GM21619 (cell line): ENCODE results near the gene ARNT2.

Experiments used
- ATAC-seq: cut with Tn5 transposase; IDR thresholded peaks from one replicate; pipeline ENCODE4 v1.9.1; 2021; ENCODE audit not compliant: unreplicated experiment

The ARNT2 gene

GRCh38 chr15:80569656-80570055 lies 165.5 kb downstream of the ARNT2 start:
- ATAC-seq, result no peak

DNA sequence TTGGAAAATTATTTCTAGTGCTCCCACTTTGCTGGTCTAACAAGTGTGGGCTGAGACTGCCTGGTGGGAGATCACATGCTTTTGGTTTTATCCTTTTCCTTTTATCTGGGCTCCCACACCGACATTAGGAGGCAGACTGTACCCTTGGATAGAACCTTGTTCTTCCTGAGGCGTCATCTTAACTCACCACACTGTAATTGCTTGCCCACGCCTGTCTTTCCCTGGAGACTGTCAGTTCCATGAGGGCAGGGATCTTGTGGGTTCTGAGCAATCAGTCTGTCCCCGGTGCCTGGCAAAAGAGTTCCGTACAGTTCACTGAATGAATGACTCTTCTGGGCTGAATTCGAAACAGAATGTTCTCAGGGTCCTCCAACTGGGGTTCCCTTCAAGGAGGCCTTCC lies 166.4 kb downstream of the ARNT2 start:
- no peak for ATAC-seq

DNA sequence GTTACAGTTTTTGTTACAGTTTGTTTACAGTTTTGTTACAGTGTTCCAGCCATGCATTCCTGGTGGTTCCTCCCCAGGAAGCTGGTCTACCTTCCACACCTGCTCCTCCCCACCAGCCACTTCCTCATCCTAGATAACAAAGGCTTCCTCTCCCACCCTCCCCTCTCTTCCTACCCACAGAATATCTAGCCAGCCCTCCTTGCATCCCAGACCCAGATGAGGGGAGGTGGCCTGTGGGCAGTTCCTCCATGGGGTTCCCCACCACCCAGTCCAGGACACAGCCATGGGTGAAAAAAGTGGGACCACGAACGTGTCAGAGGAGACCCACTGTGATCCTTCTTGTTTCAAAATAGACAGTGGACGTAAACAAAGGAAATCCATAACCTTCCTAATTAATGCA lies 168.2 kb downstream of the ARNT2 start:
- no peak for ATAC-seq

- no peak for ATAC-seq
These were observed 169.4 kb downstream of the ARNT2 start for GRCh38 chr15:80573606-80574005.

- ATAC-seq, result no peak
These were observed 170.4 kb downstream of the ARNT2 start for GRCh38 chr15:80574590-80574989.

DNA sequence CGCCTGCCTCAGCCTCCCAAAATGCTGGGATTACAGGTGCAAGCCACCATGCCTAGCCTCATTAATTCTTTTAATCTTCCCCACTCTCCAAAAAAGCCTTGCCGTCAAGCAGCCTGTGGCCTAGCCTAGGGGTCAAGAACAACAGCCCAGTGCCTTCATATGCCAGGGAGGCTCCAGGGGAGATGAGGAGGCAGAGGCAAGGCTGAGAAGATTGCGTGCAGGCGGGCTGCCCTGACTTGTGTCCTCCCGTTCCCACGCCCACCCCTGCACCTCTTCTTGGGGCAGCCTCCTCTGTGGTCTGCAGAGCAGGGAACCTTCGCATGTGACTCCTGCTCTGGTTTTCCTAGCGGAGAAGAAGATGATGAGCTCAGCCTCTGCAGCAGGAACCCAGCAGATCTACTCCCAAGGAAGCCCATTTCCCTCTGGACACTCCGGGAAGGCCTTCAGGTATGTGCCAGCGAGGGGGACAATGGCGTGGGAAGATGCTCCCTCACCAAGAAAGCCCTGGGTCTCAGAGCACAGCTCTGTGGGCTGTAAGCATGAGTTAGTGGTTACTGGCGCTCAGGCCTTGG lies 172.4 kb downstream of the ARNT2 start:
- no peak for ATAC-seq

DNA sequence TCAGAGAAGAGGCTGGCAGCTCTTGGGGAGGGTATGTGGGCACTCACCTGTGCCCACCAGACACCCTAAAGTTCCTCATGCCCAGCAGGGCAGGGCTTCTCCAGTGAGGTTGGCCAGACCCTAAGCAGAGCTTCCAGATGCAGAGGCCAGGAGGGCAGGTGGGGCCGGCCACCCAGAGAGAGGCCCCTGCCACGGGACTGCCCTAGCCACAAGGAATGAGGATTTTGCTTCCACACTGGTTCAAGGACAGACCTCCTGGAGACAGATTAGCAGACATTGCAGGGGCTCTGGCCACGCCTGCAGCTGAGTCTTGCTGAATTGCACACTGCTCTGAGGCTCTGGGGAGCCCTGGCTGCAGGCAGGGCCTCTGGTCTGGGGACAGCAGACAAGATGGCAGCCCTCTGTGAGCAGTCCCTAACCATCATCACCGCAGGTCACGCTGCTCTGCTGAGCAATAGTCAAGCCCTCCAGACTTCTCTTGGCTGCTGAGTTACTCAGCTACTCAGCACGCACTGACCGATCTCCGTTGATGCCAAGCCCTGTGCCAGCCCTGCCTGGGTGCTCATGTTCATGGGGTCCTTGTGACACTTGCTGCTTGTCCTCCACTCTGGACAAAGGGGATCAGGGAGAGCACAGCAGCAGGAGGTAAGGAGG lies 173.5 kb downstream of the ARNT2 start:
- ATAC-seq, result no peak

- no peak for ATAC-seq
These were observed 174.0 kb downstream of the ARNT2 start for GRCh38 chr15:80578206-80578595.

DNA sequence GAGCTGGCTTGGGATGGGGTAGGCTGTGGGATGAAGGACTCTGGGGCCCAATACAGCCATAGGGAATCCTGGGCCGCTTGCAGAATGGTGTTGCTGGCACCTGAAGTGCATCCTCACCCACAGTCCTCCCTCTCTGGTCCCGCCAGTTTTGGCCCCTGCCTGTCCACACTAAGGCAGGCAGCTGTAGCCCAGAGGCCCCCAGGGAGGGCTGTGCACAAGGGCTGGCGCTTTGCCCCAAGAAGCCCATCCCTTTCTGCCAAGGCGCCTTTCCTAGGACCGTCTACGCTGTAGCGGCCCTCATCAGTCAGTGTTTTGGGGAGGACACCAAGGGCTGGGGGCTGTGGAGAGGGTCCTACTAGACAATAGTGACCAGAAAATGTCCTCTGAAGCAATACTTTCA lies 174.7 kb downstream of the ARNT2 start:
- ATAC-seq, result no peak

- ATAC-seq, result no peak
These were observed 175.4 kb downstream of the ARNT2 start for GRCh38 chr15:80579611-80580010.

DNA sequence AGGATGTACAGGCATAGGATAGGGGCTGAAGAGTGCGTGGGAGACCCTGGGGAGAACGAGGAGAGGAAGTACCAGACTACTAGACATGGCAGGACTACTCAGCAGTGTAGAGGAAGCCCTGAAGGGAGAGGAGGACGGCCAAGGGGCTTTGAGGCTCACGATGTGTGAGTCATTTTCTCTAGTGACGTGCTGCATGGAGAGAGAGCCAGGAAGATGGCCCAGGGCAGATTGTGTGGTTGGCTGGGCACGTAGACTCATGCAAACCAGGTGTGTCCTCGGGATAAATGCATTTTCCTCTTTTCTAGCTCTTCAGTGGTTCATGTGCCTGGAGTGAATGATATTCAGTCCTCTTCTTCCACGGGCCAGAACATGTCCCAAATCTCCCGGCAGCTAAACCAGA lies 175.9 kb downstream of the ARNT2 start:
- no peak for ATAC-seq

GRCh38 chr15:80580536-80581260 lies 176.5 kb downstream of the ARNT2 start:
- no peak for ATAC-seq

GRCh38 chr15:80581976-80582375 lies 177.8 kb downstream of the ARNT2 start:
- ATAC-seq, result no peak

DNA sequence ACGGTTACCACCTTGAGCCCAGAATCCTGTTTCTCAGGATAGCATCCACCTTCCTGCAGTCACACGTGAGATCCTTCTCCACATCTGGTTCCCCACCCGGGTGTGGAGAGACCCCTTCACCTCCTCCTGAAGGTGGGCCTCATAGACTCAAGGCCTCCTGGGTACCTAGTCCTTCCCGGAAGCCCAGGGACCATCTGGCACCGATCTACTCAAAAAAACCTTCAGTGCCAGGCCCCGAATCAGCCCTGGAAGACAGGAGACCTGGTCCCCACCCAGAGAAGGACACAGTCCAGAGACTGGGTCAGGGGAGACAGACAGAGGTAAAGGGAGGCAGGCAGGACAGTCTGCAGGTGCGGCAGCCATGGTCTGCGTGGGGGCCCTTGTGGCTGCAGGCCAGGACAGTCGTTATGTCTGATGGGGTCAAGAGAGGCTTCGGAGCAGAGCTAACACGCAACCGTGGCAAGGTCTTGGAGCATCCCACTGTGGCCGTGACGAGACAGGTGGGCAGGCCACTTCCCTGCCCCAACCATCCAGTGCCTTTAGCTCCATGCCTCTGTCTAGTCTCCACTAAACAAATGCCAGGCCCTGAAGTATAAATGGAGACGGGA lies 178.7 kb downstream of the ARNT2 start:
- ATAC-seq, result no peak

DNA sequence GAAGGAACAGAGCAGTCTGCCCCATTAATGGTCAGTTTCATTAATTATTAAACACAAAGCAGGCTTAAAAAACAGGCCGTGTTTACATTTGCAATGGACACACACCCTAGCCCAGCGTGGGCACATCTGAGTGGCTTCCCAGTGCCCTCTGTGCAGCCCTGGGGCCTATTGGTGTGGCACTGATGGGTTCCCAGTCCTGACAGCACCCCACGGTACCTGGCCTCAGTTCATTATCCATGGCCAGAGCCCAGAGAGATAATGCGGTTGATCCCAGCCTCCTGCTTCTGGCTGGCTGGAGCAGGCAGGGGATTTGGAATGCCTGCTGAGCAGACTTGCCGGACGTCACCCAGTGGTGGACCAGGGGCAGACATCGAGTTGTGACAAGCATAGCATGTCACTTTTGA lies 180.4 kb downstream of the ARNT2 start:
- ATAC-seq, result no peak

- ATAC-seq, result no peak
These were observed 180.9 kb downstream of the ARNT2 start for GRCh38 chr15:80584973-80585525.

DNA sequence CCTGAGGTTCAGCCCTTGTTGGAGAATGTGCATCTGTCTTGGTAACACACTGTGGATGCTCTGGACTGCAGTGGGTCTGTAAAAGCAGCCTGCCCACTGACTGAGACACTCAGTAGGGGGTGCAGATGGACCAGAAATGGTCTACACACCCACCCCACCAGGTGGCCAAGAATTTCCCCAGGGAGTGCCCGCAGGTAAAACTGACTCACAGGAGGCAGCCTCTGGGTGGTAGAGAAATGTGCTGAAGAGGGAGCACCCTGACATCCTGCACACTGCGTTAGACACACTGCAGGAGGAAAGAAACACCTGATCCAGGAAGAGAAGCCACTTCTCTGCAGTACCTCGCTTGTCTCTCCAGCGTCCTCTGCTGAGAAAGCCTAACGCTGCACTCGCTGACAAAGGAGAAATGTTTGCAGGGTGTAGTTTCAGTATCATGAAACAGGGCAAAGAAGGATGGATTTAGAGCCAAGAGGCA lies 181.4 kb downstream of the ARNT2 start:
- ATAC-seq, result no peak

GRCh38 chr15:80586161-80586560 lies 182.0 kb downstream of the ARNT2 start:
- no peak for ATAC-seq

DNA sequence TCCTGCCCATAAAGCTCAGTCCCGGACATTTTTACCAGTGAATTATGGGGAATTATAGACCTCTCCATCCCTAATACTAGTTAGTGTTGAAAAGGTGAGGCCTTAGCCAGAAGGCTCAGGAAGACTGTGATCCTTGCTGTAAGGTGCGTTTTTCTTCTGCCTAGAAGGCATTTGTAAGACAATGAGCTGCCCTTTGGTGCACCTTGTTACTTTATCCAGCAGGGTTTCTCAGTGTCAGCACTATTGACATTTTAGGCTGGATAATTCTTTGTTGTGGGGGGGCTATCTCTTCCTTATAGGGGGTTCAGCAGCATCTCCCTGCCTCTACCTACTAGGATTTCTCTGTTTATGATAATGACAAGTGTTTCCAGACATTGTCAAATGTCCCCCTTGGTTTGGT lies 182.8 kb downstream of the ARNT2 start:
- ATAC-seq, result no peak

GRCh38 chr15:80587816-80588456 lies 183.8 kb downstream of the ARNT2 start:
- no peak for ATAC-seq

DNA sequence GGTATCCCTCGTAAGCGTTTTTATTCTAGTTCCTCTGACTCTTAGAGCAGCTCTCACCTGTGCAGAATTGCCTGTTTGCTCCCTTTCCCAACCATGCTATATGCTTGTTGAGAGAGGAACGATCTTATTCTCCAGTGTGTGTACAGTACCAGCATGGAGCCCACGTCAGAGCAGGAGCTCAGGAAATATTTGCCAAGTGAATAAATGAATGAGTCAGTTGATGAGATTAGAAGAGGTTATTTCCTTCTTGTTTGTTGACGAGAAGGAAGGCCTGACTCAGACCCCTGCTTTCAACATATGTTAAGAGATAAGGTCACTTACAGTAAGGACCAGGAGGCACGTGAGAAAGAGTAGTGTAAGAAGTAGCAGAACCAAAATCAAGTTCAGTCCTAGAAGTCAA lies 184.6 kb downstream of the ARNT2 start:
- ATAC-seq, result no peak
